Stimulated activated CD4-positive, alpha-beta T cell treated with anti-CD3 and anti-CD28 coated beads, Interleukin-4, amount 100 ng/mL, for 24 hours (primary cell): ENCODE data around the gene UNC13D.

Experiments used
- DNase-seq: peaks from one replicate; pipeline ENCODE4 v3.0.0-alpha.2; 2020

UNC13D gene

GRCh38 chr17:75832652-75833400, 11.4 kb downstream of the UNC13D start:
- DNase-seq = no peak

- DNase-seq = peak; percentile 53
Observed at GRCh38 chr17:75832164-75832651, 12.0 kb downstream of the UNC13D start.

DNA sequence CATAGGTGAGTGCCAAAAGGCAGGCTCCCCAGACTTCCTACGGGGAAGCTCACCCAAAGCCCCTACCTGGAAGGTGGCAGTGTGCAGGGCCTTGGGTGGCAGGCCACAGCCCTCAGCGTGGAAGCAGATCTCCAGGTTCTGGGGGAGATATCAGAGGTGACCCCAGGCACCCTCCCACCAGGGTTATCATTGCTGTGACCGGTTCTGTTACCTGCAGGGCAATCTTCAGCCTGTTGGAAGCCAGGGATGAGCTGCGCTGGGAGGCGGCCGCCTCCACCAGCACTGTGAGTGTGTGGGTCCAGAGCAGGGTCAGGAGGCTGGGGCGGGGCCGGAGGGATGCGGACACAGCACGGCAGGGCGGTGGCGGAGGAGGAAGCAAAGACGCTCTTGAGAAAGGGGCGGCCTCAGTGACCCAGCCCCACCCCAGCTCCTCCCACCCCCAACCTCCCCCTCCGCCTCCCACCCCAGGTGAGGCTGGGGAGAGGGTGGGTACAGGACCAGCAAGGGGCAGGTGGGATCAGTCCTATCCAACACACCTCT, 13.1 kb downstream of the UNC13D start:
- DNase-seq = no peak

DNA sequence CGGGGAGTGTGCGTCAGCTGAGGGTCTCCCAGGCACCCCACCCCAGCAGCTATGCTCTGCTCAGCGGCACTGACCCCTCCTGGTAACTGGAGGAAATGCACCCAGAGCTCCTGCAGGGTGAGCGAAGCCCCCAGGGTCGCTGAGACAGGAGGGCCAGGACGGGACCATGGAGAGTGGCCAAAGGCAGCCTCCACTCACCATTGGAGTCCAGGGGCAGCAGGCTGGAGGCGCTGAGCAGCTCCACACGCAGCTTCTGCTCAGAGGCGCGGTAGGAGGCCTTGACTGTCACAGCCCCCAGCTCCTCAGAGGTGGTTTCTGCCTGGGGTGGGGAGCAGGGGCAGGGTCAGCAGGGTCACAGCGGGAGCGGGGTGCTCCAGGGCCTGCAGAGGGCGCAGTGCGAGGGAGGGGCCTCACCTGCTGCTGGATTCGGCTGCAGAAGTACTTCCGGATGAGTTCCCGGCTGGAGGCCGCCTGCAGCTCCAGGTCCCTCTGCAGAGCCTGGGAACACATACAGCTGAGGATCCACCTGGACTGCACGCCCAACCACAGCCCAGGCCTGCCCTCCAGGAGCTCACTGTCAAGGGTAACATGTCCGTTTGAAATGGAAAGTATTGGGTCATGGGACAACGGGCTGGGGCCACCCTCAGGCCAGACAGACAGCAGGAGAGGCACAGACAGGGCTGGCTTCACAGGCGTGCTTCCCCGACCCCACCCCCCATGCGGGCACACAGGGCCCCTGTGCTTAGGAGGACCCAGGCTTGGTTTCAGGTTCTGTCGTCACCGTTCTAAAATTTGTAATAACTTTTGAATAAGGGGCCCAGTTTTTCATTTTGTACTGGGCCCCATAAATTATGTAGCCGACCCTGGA, 13.8 kb downstream of the UNC13D start:
- DNase-seq = peak; percentile 40

GRCh38 chr17:75829747-75830146, 14.5 kb downstream of the UNC13D start:
- DNase-seq = no peak

DNA sequence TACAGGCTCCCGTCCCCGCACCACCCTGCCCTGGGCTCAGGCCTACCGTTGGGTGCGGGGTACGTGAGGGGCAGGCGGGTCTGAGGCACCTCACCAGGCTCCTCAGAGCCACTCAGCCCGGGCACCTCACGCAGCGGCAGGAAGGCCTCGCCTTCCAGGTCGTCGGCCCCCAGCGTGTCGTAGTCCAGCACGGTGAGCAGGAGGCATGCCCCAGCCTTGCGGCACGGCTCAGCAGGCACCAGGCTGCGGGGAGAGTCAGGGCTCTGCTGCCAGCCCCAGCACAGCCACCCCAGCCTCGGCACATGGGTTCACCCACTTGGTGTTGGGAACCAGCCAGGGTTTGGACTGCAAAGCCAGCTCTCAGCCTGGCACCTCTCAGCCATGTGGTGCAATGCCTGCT, 15.5 kb downstream of the UNC13D start:
- no peak for DNase-seq

GRCh38 chr17:75828076-75828400, 16.2 kb downstream of the UNC13D start:
- DNase-seq = no peak

DNA sequence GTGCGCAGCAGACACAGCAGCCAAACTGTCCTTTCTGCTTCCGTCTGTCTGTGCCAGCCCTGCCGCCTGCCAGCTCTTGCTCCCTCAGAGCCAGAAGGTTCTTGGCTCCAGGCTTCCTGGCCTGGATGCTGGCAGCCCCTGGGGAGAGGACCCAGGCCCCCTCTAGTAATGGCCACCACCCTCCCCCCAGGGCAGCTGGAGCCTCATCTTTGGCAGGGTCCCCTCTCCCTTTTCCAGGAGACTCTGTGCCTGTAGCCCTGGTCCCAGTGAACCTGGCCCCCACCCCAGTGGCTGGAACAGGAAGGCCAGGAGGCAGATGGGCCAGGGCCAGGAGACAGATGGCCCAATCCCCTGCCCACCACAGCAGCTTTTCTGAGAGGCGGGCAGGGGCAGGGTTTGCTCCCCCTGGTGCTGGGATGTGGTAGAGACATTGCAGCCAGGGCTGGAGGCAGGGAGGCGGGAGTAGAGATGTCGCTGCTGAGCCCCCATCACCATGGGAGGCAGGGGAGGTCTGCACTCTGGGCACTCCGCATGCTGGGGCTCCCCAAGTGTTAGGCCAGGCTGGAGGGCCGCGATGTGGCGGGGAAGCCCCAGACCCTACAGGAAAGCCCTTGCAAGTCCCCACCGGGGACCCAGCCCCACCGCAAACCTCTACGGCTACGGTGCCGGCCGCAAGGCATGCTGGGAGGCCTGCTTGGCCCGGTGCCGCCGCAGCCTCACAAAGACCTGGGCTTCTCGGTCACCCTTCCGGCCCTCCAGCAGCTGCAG, 16.7 kb downstream of the UNC13D start:
- peak; percentile 65 for DNase-seq

DNA sequence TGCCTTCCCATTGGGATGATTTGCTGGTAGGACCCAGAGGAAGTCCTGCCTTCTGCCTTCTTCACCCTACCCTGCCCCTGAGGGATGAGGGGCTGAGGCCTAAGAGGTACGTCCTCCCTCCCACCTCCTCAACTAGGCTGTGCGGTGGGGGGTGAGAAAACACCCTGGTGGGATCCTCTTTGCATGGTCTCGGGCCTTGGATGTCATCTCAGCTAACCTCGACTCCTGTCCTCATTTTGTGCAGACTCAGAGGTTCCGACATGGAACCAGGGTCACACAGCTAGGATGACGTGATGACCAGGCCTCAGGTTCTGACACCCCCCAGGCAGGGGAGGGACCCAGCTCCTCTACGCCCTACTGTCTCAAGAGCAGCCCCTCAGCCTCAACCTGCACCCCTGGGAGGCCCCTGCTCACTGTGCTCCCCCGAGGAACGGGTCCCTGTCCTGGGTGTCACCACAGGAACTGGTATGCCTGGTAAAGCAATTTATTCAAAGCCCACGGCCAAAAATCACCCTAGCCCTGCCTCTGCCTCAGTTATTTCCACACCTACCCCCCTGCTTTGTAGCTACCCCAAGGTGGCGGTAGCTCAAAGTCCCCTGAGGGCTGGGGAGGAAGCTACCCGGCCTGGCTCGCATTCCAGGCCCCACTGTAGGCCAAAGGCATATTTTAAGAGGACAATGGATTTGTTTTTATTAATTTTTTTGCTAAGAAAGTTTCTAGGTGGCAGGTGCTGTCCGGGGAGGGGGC, 17.5 kb downstream of the UNC13D start:
- DNase-seq = no peak

DNA sequence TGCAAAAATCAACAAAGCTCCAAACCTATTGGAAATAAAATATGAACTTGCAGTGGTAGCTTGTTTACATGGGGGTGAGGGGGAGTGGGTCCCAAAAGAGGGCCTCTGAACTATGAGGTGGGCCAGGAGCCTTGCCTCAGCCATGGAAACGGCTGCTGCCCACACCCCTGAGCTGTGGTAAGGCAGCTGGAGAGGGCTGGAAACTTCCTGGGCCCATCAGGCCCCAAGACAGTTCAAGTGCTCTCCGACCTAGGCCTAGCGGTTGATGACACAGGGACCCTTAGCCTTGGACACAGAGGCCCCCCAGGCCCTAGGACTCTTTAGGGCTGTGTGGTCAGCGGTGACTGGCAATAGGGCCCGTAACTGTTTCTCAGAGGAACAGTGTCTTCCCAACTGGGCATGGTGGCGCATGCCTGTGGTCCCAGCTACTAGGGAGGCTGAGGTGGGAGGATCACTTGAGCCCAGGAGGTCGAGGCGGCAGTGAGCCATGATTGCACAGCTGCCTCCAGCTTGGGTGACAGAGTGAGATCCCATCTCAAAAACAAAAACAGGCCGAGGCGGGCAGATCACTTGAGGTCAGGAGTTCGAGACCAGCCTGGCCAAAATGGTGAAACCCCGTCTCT, 18.3 kb downstream of the UNC13D start:
- DNase-seq = no peak

- DNase-seq = no peak
Observed at GRCh38 chr17:75825149-75825552, 19.1 kb downstream of the UNC13D start.

DNA sequence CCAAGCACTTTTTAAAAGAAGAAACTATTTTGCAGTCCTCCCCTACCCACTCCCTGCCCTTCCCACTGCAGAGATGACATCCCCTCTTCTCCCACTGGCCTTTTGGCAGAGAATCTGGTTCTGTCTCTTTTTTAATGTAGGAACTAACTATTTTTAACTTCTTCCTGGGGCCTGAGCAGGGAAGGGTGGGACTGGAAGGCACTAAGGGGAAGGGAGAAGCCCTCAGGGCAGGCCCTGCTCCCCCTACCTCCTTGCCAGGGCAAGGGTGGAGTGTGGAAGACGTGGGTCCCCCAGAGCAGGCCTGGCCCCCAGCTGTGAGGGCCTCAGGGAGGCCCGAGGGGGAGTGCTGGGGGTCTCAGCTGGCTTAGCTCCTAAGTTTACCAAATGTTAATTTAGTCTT, 19.5 kb downstream of the UNC13D start:
- no peak for DNase-seq

DNA sequence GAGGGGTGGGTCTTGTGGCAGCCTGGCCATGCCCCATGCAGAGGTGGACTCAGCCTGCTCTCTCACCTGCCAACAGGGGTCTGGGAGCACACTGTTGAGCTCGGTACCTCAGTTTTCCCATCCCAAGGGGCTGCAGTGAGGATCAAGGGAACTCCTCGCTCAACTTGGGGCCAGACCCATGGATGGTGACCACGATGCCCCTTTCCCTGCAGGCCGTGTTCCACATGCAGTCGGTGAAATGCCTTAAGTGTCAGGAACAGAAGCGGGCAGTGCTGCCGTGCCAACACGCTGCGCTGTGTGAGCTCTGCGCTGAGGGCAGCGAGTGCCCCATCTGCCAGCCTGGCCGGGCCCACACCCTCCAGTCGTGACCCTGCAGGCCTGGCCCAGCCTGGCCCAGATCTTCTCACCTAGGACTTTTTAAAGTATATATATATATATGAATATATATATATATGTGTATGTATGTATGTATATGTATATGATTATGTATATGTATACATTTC, 20.1 kb downstream of the UNC13D start:
- no peak for DNase-seq

GRCh38 chr17:75823257-75824041, 20.8 kb downstream of the UNC13D start:
- no peak for DNase-seq

DNA sequence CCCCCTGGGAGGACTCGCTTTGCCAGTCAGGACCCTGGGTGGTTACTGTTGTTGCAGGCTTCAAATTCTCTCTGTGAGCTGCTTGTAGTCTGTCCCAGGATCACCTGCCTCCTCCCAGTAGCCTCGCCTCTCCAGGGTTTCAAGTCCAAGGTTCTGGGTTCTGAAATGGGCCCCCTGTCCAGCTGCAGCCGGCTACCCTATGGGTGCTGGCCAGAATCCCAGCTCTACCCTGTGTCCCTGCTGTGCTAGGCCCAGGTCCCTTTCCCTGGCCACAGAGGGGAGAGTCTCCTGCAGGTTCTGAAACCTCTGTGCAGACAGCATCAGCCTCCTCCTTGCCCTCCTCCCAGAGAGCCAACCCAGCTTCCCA, 21.4 kb downstream of the UNC13D start:
- no peak for DNase-seq

DNA sequence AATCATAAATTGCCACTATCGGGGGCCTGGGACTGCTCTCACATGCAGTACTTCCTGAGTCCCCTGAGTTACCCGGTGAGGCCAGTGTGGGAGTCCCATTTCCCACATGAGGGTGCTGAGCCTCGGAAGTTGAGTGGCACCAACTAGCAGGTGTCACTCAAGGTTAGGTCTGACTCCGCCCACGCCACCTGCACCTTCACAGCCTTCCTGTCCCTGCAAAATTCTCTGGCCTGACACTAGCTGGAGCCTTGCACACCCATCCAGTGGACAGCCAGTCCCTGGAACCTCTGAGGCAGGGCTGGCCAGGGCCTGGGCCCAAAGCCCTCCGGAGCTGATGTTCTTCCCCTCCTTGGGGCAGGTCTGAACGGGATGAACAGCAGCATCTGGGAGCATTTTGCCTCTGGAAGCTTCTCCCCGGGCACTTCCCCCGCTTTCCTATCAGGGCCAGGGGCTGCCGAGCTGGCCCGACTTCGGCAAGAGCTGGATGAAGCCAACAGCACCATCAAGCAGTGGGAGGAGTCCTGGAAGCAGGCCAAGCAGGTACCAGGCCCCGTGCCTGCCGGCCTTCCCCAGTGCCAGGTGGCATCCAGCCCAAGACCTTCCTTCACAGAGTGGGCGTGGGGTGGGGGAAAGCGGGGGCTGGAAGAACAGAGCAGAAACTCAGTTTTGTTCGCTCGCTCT, 21.9 kb downstream of the UNC13D start:
- peak; percentile 20 for DNase-seq

DNA sequence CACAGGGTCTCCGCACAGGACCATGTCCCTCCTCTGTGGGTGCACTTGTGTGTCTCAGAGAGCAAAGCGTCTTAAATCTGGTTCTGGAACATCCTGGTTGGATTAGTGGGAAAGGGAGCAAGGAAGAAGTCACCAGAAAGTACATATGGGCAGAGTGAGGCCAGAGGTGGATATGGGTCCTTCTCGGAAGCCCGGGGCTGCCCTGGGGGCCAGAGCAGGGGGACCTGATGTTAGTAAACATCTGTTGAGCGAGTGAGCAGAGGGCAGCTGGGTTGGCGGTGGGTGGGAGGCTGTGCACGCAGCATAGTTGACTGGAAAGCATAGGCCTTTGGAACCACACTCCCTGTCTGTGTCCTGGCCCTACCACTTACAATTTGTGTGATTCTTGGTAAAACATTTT, 22.7 kb downstream of the UNC13D start:
- no peak for DNase-seq

GRCh38 chr17:75820094-75821080, 23.8 kb downstream of the UNC13D start:
- no peak for DNase-seq

- no peak for DNase-seq
Observed at GRCh38 chr17:75819678-75820077, 24.5 kb downstream of the UNC13D start.
